HepG2 (cell line): ENCODE results near the gene STPG4. TPM values are rescaled to one million over a fixed set of nuclear protein-coding genes. Genes with fewer than 3 reads are reported as not detected.

Experiments
- BCL6 ChIP-seq: IDR thresholded peaks from 2 replicates; pipeline ENCODE4 v1.6.1; 2016; ENCODE audit warnings: missing genetic modification reagents, missing compliant biosample characterization
- CENPT ChIP-seq: sonication (generic); formaldehyde crosslinking; IDR thresholded peaks from 2 replicates; pipeline ENCODE4 v1.8.0; 2022; ENCODE audit warnings: low read depth, mild to moderate bottlenecking, moderate library complexity, missing genetic modification reagents
- CERS6 ChIP-seq: sonication (generic); formaldehyde crosslinking; IDR thresholded peaks from 2 replicates; pipeline ENCODE4 v1.5.0; 2020; ENCODE audit warnings: missing genetic modification reagents
- ELK4 ChIP-seq: sonication (generic); formaldehyde crosslinking; IDR thresholded peaks from 2 replicates; pipeline ENCODE4 v1.9.0; 2021; ENCODE audit warnings: missing genetic modification reagents, borderline replicate concordance
- HDAC1 ChIP-seq: sonication (generic); formaldehyde crosslinking; IDR thresholded peaks from 2 replicates; pipeline ENCODE4 v1.5.1; 2020; ENCODE audit warnings: mild to moderate bottlenecking, missing genetic modification reagents
- KDM3A ChIP-seq: IDR thresholded peaks from 2 replicates; pipeline ENCODE4 v1.6.1; 2018; ENCODE audit warnings: low read depth, missing compliant biosample characterization
- KLF12 ChIP-seq: sonication (generic); formaldehyde crosslinking; IDR thresholded peaks from 2 replicates; pipeline ENCODE4 v1.4.0; 2020; ENCODE audit warnings: missing genetic modification reagents, borderline replicate concordance
- LBX2 ChIP-seq: sonication (generic); formaldehyde crosslinking; IDR thresholded peaks from 2 replicates; pipeline ENCODE4 v1.5.0; 2020; ENCODE audit warnings: missing genetic modification reagents, mild to moderate bottlenecking, borderline replicate concordance
- MZF1 ChIP-seq: sonication (generic); formaldehyde crosslinking; IDR thresholded peaks from 2 replicates; pipeline ENCODE4 v1.8.1; 2023; ENCODE audit warnings: mild to moderate bottlenecking, missing genetic modification reagents, borderline replicate concordance
- NR2F6 ChIP-seq, 2 experiments: IDR thresholded peaks; 2 replicates each; pipeline ENCODE4 v1.6.1; 2016; ENCODE audit warnings: antibody characterized with exemption in 1 of 2, mild to moderate bottlenecking in 1 of 2
- RELA ChIP-seq: sonication (generic); formaldehyde crosslinking; IDR thresholded peaks from 2 replicates; pipeline ENCODE4 v1.4.0; 2020; ENCODE audit warnings: missing genetic modification reagents
- SALL1 ChIP-seq: sonication (generic); formaldehyde crosslinking; IDR thresholded peaks from 2 replicates; pipeline ENCODE4 v1.8.0; 2022; ENCODE audit warnings: mild to moderate bottlenecking, missing genetic modification reagents
- SMARCC2 ChIP-seq: fragments of 450-650 bp; IDR thresholded peaks from 2 replicates; pipeline ENCODE4 v1.6.1; 2017; ENCODE audit warnings: antibody characterized with exemption, mild to moderate bottlenecking
- SOX5 ChIP-seq: IDR thresholded peaks from 2 replicates; pipeline ENCODE4 v1.6.1; 2016; ENCODE audit warnings: borderline replicate concordance
- SRY ChIP-seq: sonication (generic); formaldehyde crosslinking; IDR thresholded peaks from 2 replicates; pipeline ENCODE4 v1.8.0; 2022; ENCODE audit warnings: mild to moderate bottlenecking, missing genetic modification reagents
- STAT5B ChIP-seq: sonication (generic); formaldehyde crosslinking; IDR thresholded peaks from 2 replicates; pipeline ENCODE4 v1.4.0; 2020; ENCODE audit warnings: missing genetic modification reagents
- TARDBP ChIP-seq: sonication (generic); formaldehyde crosslinking; IDR thresholded peaks from 2 replicates; pipeline ENCODE4 v1.8.0; 2022; ENCODE audit warnings: mild to moderate bottlenecking, missing genetic modification reagents
- ZBTB44 ChIP-seq: sonication (generic); formaldehyde crosslinking; IDR thresholded peaks from 2 replicates; pipeline ENCODE4 v1.4.0; 2020; ENCODE audit warnings: missing genetic modification reagents
- ZEB1 ChIP-seq: IDR thresholded peaks from 2 replicates; pipeline ENCODE4 v1.6.1; 2012; ENCODE audit warnings: mild to moderate bottlenecking, low read depth, inconsistent platforms; ENCODE audit not compliant: insufficient replicate concordance
- ZNF512 ChIP-seq: sonication (generic); formaldehyde crosslinking; IDR thresholded peaks from 2 replicates; pipeline ENCODE4 v1.4.0; 2020; ENCODE audit warnings: mild to moderate bottlenecking, missing genetic modification reagents
- ZNF574 ChIP-seq: sonication (generic); formaldehyde crosslinking; IDR thresholded peaks from 2 replicates; pipeline ENCODE4 v1.4.0; 2020; ENCODE audit warnings: missing genetic modification reagents
- ZNF761 ChIP-seq: sonication (generic); formaldehyde crosslinking; conservative IDR thresholded peaks from 2 replicates; pipeline ENCODE4 v1.4.0; 2020; ENCODE audit warnings: mild to moderate bottlenecking, missing genetic modification reagents
- polyA plus RNA-seq, 8 experiments: library from polyadenylated mRNA; depleted of rRNA in 3 of 8; stranded (reverse) in 7 of 8; unstranded in 1 of 8; fragments of >200 nt; fragmentation: Illumina TruSeq in 4 of 8; extraction: Trizol in 4 of 8; gene quantifications; 2 replicates each; pipeline versions ENCODE4 v1.2.1 to v1.2.3, GENCODE V29; 2011 to 2016; ENCODE audit warnings: low read depth in 4 of 8, missing spikeins in 1 of 8, mixed read lengths in 1 of 8; ENCODE audit not compliant: insufficient read depth in 1 of 8
- total RNA-seq, 5 experiments: library from RNA; depleted of rRNA; stranded (reverse); fragments of >200 nt; fragmentation: Illumina TruSeq; extraction: Trizol; gene quantifications; 2 replicates each; pipeline ENCODE4 v1.2.3, GENCODE V29; 2016; ENCODE audit warnings: low read depth in 1 of 5

The STPG4 gene
- total and polyA plus RNA-seq, 2 of the 13 experiments (the other 11 are each of a cell fraction or from before 2014, with no cell fraction given): 0.11 to 0.15 TPM

GRCh38 chr2:47069628-47070154 lies 85.4 kb downstream of the STPG4 start (continued):
- TF ChIP-seq ZBTB44 (CRISPR knock-in tag): no peak
- no peak for TF ChIP-seq KDM3A (CRISPR knock-in tag)
- TF ChIP-seq HDAC1 (CRISPR knock-in tag): peak; percentile 75; the same call in 1 of the 2 replicates
- no peak for TF ChIP-seq ZNF574 (CRISPR knock-in tag)
- no peak for TF ChIP-seq STAT5B (CRISPR knock-in tag)
- no peak for TF ChIP-seq ZNF512 (CRISPR knock-in tag)
- TF ChIP-seq SMARCC2: no peak
- peak; percentile 44; the same call in 1 of the 2 replicates for TF ChIP-seq SOX5
- no peak for TF ChIP-seq KLF12 (CRISPR knock-in tag)
- TF ChIP-seq NR2F6 (IDR thresholded peaks at IDR 0.05): peak; percentile 53
- TF ChIP-seq NR2F6 (CRISPR knock-in tag; IDR thresholded peaks at IDR 0.05): peak; percentile 73; the same call in 1 of the 2 replicates
- no peak for TF ChIP-seq ZEB1
- no peak for TF ChIP-seq ZNF761 (CRISPR knock-in tag)
- TF ChIP-seq BCL6 (CRISPR knock-in tag): peak; percentile 60; the same call in 1 of the 2 replicates
- no peak for TF ChIP-seq CENPT
- TF ChIP-seq SRY (CRISPR knock-in tag): no peak
- TF ChIP-seq MZF1 (CRISPR knock-in tag): no peak
- TF ChIP-seq RELA: no peak
- TF ChIP-seq SALL1: no peak; the same call in none of the 2 replicates
- TF ChIP-seq LBX2: no peak
- no peak for TF ChIP-seq TARDBP
- no peak for TF ChIP-seq ELK4
- TF ChIP-seq CERS6 (CRISPR knock-in tag): no peak
